Measurements from ENCODE around the gene CCDC71.

The CCDC71 gene

GRCh38 chr3:49170744-49171118 lies 4.6 kb upstream of the CCDC71 start:
- DNase-seq (ENCODE audit: low read depth in 3 of 3), result no peak

DNA sequence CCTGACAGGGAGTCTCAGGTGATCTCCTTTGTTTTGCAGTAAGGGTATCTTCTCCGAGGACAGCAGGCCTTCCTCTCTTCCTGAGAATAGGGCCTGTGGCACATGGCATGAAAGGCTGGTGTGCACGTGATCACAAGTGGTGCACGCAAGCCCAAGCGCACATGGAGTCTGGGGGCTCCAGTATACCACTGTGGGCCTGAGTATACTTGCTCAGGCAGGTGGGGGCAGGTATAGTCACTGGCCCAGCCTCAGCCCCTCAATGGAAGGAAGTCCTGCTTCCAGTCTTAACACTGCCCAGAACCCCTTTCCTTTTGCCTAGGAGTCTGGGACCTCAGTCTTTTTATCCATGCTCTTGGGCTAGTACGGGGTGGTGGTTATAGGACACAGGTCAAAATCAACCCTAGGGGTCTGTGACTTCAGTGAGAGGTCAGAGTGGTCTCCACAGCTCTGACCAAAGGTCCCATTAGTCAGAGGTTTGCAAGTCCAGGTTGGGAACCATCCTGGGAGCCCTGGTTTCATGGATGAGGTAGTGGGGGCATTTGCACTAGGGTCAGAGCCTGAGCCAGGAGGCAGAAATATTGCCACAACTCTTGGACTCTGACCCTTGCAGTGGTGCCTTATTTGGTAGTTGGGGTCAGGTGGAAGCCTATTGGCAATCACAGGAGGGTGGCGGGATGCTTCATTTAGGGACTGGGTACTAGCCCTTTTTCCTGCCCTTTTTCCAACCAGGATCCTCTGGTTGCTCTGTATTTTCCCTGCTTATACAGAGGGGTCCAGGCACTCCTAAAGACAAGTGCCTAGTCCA lies 823 bp upstream of the CCDC71 start:
- no peak for DNase-seq (ENCODE audit: low read depth in 3 of 3)

DNA sequence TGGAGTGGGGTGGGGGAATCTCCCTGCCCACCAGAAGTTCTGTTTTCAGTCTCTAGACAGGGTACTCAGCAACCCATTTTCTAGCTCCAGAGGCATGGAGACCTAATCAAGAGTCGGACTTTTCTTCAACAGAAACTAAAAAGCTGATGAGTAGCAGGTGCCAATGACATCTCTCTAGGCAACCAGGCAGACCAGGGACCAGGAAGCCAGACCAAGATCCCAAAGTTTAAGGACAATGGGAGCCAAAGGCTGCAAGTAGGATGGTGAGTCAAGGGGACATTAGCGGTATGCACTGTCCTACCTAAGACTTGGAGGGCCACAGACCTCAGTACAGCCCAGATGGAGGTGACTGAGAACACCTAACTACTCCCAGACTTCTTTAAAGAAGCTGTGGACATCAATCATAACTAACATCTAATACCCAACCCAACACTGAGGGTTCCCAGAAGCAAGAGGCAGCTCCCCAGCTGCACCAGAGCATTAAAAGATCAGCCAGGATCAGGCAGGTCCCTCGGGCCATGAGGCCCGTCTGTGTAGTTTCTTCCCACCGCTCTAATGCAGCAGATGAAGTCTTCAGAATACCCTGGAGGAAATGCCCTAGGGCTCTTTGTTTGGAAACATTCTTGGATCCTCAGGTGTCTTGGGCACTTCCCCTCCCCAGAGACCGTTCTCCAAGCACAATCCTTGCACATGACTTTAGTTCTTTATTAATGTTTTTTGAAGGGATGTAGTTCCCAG lies 979 bp downstream of the CCDC71 start:
- no peak for DNase-seq (ENCODE audit: low read depth in 3 of 3)

- no peak for DNase-seq (ENCODE audit: low read depth in 3 of 3)
Measured at GRCh38 chr3:49163609-49164008, 2.5 kb downstream of the CCDC71 start.

DNA sequence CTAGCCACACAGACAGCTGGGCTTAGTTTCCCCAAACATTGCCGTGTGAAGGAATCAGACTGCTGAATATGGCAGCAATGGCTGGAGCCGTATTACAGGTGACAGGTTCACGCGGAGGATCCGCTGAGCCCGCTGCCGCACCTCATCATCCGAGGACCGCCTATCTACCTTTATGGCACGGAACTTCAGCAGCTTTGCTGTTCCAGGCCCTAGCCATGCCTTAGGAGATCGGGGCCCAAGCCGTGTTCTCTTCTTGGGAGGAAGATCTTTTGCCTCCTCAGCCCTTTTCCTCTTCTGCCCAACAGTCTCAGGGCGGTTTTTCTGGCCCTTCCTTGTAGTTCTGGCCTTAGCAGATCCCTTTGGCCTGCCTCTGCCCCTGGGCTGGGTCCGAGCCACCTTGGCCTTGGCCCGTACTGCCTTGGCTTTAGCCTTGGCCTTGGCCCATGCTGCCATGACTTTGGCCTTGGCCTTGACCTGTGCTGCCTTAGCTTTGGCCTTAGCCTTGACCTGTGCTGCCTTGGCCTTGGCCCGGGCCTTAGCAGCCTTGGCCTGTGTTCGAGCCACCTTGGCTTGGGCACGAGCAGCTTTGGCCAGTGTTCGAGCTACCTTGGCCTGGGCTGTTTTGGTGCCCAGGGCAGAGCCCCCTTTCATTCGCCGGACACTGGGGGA lies 3.2 kb downstream of the CCDC71 start:
- DNase-seq (ENCODE audit: low read depth in 3 of 3), result no peak

- DNase-seq (ENCODE audit: low read depth in 3 of 3), result no peak
Measured at GRCh38 chr3:49161808-49162530, 4.2 kb downstream of the CCDC71 start.

- no peak for DNase-seq (ENCODE audit: low read depth in 3 of 3)
Measured at GRCh38 chr3:49161197-49161596, 4.9 kb downstream of the CCDC71 start.

GRCh38 chr3:49158792-49159191 lies 7.3 kb downstream of the CCDC71 start:
- DNase-seq (ENCODE audit: low read depth in 3 of 3), result no peak

DNA sequence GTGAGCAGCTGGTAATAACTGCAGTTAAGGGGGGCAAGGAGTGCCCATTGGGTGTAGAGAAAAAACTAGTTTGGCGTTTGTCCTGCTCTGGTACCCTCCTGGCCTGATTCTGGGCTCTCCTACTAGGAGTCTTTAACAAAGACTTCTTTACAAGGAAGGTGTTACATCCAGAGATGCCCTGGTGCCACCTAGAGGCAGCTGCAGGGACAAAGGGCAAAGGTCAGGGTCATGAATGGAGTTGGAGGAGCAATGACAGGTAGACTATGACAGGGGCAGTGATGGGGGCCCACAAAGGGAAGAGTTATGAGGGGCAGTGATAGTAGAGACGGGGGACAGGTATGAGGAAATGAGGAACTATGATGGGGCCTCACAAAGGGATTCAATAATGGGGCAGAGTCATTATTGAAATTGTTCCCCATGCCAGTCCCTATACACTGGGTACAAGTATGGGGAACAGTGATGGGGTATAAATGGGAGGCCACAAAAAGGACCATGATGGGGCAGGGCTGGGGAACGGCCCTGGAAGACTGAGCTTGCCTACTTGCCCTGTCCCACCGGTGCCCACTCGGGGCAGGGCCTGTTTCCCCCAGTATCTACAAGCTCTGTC lies 7.9 kb downstream of the CCDC71 start:
- DNase-seq (ENCODE audit: low read depth in 3 of 3), result peak in 2 of 3 donors; percentile 26 to 40

GRCh38 chr3:49157289-49157688 lies 8.8 kb downstream of the CCDC71 start:
- no peak for DNase-seq (ENCODE audit: low read depth in 3 of 3)

GRCh38 chr3:49153349-49153912 lies 12.7 kb downstream of the CCDC71 start:
- DNase-seq (ENCODE audit: low read depth in 3 of 3), result no peak

GRCh38 chr3:49151610-49152009 lies 14.5 kb downstream of the CCDC71 start:
- no peak for DNase-seq (ENCODE audit: low read depth in 3 of 3)

GRCh38 chr3:49148159-49148558 lies 18.0 kb downstream of the CCDC71 start:
- no peak for DNase-seq (ENCODE audit: low read depth in 3 of 3)

DNA sequence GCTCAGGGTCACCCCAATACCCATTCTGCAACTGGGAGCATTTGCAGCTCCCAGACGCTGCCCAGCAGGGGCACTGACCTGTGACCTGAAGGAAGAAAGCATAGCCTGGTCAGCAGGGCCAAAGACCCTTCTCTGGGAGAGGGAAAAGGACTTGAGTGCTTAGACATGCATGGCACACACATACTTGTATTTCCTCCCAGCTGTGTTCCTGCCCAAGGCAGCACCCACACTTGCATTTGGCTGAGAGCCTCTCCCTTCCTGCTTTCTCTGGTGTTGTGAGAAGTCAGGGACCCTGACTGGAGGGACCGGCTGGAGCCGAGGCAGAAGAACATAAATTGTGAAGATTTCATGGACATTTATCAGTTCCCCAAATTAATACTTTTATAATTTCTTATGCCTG lies 26.1 kb downstream of the CCDC71 start:
- no peak for DNase-seq (ENCODE audit: low read depth in 3 of 3)

DNA sequence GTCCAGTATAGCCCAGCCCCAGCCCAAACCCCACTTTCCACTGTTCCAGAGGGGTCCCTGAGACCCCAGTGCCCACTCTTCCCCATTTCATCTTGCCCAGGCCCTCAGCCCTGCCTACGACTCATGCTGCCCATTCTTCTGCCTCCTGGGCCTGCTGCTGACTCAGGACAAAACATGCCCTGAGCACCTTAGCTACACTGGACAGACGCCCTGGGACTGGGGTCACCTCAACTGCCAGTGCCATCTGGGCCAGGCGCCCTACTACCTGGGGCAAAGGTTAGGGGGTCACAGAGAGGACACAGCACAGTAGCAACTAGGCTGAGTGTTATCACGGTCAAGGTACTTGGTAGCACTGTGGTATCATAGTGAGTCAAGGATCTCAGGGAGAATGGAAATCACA lies 30.6 kb downstream of the CCDC71 start:
- no peak for DNase-seq (ENCODE audit: low read depth in 3 of 3)

DNA sequence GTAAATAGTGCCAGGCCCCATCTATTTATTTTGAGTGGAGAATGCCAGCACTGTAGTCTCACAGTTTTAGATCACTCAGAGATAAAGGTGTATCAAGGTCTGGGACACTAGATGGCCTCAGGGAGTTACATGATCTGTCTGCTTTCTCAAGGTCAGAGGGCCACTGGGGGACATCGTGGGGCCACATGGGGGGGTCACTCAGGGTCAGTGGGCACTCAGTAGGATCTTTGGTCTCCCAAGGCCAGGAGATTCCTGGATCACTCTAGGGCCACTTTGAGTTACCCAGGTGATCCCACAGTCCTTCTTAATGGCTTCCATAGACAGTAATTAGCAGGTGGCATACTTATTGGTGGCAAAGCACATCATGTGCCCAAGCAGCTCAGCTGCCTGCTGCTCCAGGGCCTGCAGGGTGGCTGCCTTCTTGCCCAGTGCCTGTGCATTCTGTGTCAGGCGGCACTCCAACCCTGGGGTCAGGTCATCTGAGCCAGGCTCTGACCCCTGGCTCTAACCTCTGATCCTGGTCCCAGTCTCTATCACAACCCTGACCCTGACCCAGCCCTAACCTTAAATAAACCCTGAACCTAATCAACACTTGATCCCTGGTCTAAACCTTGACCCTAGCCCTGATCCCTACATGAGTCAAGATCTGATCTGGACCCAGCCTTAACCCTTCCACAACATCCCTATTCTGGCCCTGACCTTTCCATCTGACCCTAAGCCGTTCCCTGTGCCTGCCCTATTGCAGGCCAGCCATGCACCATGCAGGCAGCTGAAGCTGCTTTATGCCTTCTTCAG lies 31.5 kb downstream of the CCDC71 start:
- DNase-seq (ENCODE audit: low read depth in 3 of 3), result no peak

- DNase-seq (ENCODE audit: low read depth in 3 of 3), result no peak
Measured at GRCh38 chr3:49133226-49133951, 32.7 kb downstream of the CCDC71 start.

- DNase-seq (ENCODE audit: low read depth in 3 of 3), result no peak
Measured at GRCh38 chr3:49132437-49133225, 33.5 kb downstream of the CCDC71 start, which contains the start of gene LAMB2. Gene LAMB2 (minus strand): TSS chr3:49133050. CDS start chr3:49132867, 183 bp downstream.

GRCh38 chr3:49132073-49132436 lies 34.1 kb downstream of the CCDC71 start:
- no peak for DNase-seq (ENCODE audit: low read depth in 3 of 3)
